WTC11 (cell line): Measurements from ENCODE around the gene RABGGTA. TPM values are rescaled to one million over a fixed set of nuclear protein-coding genes. Genes with fewer than 3 reads are reported as not detected.

Experiments used
- ATAC-seq: fragments of 200-7000 bp; cut with Tn5 transposase; 2 replicates; pipeline ENCODE4 v1.10.0; 2021; ENCODE audit warnings: mild to moderate bottlenecking, moderate library complexity
- CTCF ChIA-PET: fragments of 300-600 bp; sonication (Branson Sonifier 250); formaldehyde crosslinking; loops from one replicate; lab custom pipeline; 2021; ENCODE audit warnings: antibody characterized with exemption; lab: Charles Lee
- POLR2A ChIA-PET: fragments of 350-600 bp; sonication (Branson Sonifier 250); formaldehyde crosslinking; loops from one replicate; lab custom pipeline; 2021; ENCODE audit warnings: antibody characterized with exemption; lab: Charles Lee
- DNase-seq: peaks from one replicate; pipeline ENCODE4 v3.0.0; 2021; ENCODE audit warnings: low spot score
- H3K27ac Mint-ChIP-seq: 2 replicates; pipeline ENCODE4 v1.8.0; 2021; ENCODE audit warnings: mixed read lengths
- H3K27me3 Mint-ChIP-seq: 2 replicates; pipeline ENCODE4 v1.8.0; 2021; ENCODE audit warnings: low read depth, mild to moderate bottlenecking, moderate library complexity, mixed read lengths
- H3K36me3 Mint-ChIP-seq: 2 replicates; pipeline ENCODE4 v1.8.0; 2021; ENCODE audit warnings: mixed read lengths
- H3K4me1 Mint-ChIP-seq: 2 replicates; pipeline ENCODE4 v1.8.0; 2022; ENCODE audit warnings: mixed read lengths
- H3K4me3 Mint-ChIP-seq: 2 replicates; pipeline ENCODE4 v1.8.0; 2021; ENCODE audit warnings: mild to moderate bottlenecking, moderate library complexity, mixed read lengths
- H3K9me3 Mint-ChIP-seq: 2 replicates; pipeline ENCODE4 v1.8.0; 2021; ENCODE audit warnings: mixed read lengths
- CREM ChIP-seq: sonication (generic); formaldehyde crosslinking; IDR thresholded peaks from 2 replicates; pipeline ENCODE4 v1.8.1; 2022; ENCODE audit warnings: mild to moderate bottlenecking, missing genetic modification reagents, moderate library complexity
- ETV6 ChIP-seq: sonication (generic); formaldehyde crosslinking; IDR thresholded peaks from 2 replicates; pipeline ENCODE4 v1.8.1; 2022; ENCODE audit warnings: mild to moderate bottlenecking, missing genetic modification reagents
- FOXP1 ChIP-seq: sonication (generic); formaldehyde crosslinking; IDR thresholded peaks from 2 replicates; pipeline ENCODE4 v1.8.0; 2022; ENCODE audit warnings: missing genetic modification reagents, mild to moderate bottlenecking, moderate library complexity, borderline replicate concordance
- MYBL2 ChIP-seq: sonication (generic); formaldehyde crosslinking; IDR thresholded peaks from 2 replicates; pipeline ENCODE4 v1.8.1; 2023; ENCODE audit warnings: mild to moderate bottlenecking, moderate library complexity, missing genetic modification reagents
- NFATC4 ChIP-seq: fragments of 250-450 bp; sonication (Bioruptor Pico); IDR thresholded peaks from 2 replicates; pipeline ENCODE4 v1.9.0; 2021; ENCODE audit warnings: mild to moderate bottlenecking
- NR2C2 ChIP-seq: sonication (generic); formaldehyde crosslinking; IDR thresholded peaks from 2 replicates; pipeline ENCODE4 v1.8.0; 2022; ENCODE audit warnings: mild to moderate bottlenecking, missing genetic modification reagents
- NR3C1 ChIP-seq: sonication (generic); formaldehyde crosslinking; conservative IDR thresholded peaks from 2 replicates; pipeline ENCODE4 v1.8.1; 2023; ENCODE audit warnings: low read depth, mild to moderate bottlenecking, missing genetic modification reagents
- PRRX2 ChIP-seq: fragments of 250-450 bp; sonication (Bioruptor Pico); IDR thresholded peaks from 2 replicates; pipeline ENCODE4 v1.8.0; 2021; ENCODE audit warnings: mild to moderate bottlenecking
- SOX15 ChIP-seq: fragments of 250-450 bp; sonication (Bioruptor Pico); IDR thresholded peaks from 2 replicates; pipeline ENCODE4 v1.9.0; 2021; ENCODE audit warnings: mild to moderate bottlenecking
- SP1 ChIP-seq: sonication (generic); formaldehyde crosslinking; conservative IDR thresholded peaks from 2 replicates; pipeline ENCODE4 v1.8.1; 2022; ENCODE audit warnings: missing genetic modification reagents
- TEAD4 ChIP-seq: sonication (generic); formaldehyde crosslinking; IDR thresholded peaks from 2 replicates; pipeline ENCODE4 v1.8.0; 2022; ENCODE audit warnings: mild to moderate bottlenecking, missing genetic modification reagents
- TP53 ChIP-seq: sonication (generic); formaldehyde crosslinking; IDR thresholded peaks from 2 replicates; pipeline ENCODE4 v1.8.1; 2023; ENCODE audit warnings: mild to moderate bottlenecking, missing genetic modification reagents
- ZNF263 ChIP-seq: sonication (generic); formaldehyde crosslinking; IDR thresholded peaks from 2 replicates; pipeline ENCODE4 v1.8.1; 2022; ENCODE audit warnings: low read depth, mild to moderate bottlenecking, moderate library complexity, missing genetic modification reagents
- ZNF396 ChIP-seq: fragments of 250-450 bp; sonication (Bioruptor Pico); IDR thresholded peaks from 2 replicates; pipeline ENCODE4 v1.8.0; 2021; ENCODE audit warnings: mild to moderate bottlenecking, moderate library complexity, borderline replicate concordance
- ZNF416 ChIP-seq: fragments of 250-450 bp; sonication (Bioruptor Pico); IDR thresholded peaks from 2 replicates; pipeline ENCODE4 v1.9.0; 2021; ENCODE audit warnings: mild to moderate bottlenecking, inconsistent platforms
- total RNA-seq: library from RNA; stranded (reverse); gene quantifications from 3 replicates; pipeline ENCODE4 v1.2.3, GENCODE V29; 2021
- TF ChIP-seq, protein P1 (sequence below): fragments of 200-600 bp; IDR thresholded peaks from 2 replicates; pipeline ENCODE4 v1.8.0; 2022; ENCODE audit warnings: antibody characterized with exemption
- TF ChIP-seq, protein P2 (sequence below): fragments of 250-450 bp; sonication (Bioruptor Pico); conservative IDR thresholded peaks from 2 replicates; pipeline ENCODE4 v1.9.0; 2021; ENCODE audit warnings: mild to moderate bottlenecking
- TF ChIP-seq, protein P3 (sequence below): sonication (generic); formaldehyde crosslinking; IDR thresholded peaks from 2 replicates; pipeline ENCODE4 v1.8.1; 2023; ENCODE audit warnings: mild to moderate bottlenecking, missing genetic modification reagents
- TF ChIP-seq, protein P4 (sequence below): sonication (generic); formaldehyde crosslinking; IDR thresholded peaks from 2 replicates; pipeline ENCODE4 v1.8.1; 2023; ENCODE audit warnings: mild to moderate bottlenecking, missing genetic modification reagents
- TF ChIP-seq, protein P5 (sequence below): sonication (generic); formaldehyde crosslinking; IDR thresholded peaks from 2 replicates; pipeline ENCODE4 v1.8.0; 2022; ENCODE audit warnings: mild to moderate bottlenecking, missing genetic modification reagents

The RABGGTA gene
- total RNA-seq, 1 experiment from 2014 or later: 27.1 TPM

DNA sequence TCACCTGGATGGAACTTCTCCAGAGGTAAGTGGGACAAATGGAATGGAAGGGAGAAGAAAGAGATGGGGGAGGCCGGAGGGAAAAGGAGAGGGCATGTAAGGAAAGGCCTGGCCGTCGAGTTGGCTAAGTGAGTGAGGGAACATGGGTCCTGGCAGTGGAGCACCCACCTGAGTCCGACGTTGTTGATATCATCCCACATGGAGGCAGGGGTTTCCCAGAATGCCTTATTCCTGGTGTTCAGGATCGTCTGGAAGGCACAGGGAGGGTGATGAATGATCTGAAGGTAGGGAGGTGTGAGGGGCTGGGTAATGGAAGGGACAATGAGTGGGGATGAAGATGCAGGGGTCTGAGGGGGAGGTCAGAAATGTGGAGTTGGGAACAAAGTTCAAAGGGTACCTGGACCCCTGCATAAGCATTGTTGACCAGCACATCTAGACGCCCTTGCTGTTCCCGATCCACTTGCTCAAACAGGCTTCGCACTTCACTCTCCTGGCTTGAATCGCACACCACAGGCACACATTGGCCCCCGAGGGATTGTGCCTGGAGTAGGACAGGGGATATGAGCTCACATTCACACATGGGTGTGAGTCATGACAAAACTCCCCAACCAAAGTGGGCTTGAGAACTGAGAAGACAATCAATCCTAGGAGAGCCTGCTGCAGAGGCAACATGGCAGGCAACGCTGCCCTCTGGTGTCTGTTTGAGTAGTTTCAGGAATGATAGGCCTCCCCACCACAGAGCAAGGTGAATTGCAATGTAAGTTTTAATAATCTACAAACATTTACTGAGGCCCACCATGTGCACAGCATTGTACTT, 25.2 kb upstream of the RABGGTA start:
- H3K36me3 Mint-ChIP-seq: peaks cover 2% of the 10 kb centered on the region
- no peak overlapping the region for H3K4me3 Mint-ChIP-seq
- TF ChIP-seq TEAD4 (CRISPR knock-in tag): no peak
- TF ChIP-seq, protein P1, sequence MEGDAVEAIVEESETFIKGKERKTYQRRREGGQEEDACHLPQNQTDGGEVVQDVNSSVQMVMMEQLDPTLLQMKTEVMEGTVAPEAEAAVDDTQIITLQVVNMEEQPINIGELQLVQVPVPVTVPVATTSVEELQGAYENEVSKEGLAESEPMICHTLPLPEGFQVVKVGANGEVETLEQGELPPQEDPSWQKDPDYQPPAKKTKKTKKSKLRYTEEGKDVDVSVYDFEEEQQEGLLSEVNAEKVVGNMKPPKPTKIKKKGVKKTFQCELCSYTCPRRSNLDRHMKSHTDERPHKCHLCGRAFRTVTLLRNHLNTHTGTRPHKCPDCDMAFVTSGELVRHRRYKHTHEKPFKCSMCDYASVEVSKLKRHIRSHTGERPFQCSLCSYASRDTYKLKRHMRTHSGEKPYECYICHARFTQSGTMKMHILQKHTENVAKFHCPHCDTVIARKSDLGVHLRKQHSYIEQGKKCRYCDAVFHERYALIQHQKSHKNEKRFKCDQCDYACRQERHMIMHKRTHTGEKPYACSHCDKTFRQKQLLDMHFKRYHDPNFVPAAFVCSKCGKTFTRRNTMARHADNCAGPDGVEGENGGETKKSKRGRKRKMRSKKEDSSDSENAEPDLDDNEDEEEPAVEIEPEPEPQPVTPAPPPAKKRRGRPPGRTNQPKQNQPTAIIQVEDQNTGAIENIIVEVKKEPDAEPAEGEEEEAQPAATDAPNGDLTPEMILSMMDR: peak; percentile 49; the same call in 1 of the 2 replicates
- CTCF ChIA-PET: interaction anchor here (0.8 to 8.2 kb wide), 20 partner anchors 8 to 245 kb away, joined by 3 to 165 read pairs (median 13); partner anchors contain the start of genes CARMIL3, CIDEB, LTB4R and LTB4R2
- peaks cover 19% of the 10 kb centered on the region for H3K4me1 Mint-ChIP-seq
- 0 out of 2 replicates have a peak, but pooled peaks cover 3% of the 10 kb centered on the region for H3K27me3 Mint-ChIP-seq
- POLR2A ChIA-PET: interaction anchor here (0.6 to 3.6 kb wide), 4 partner anchors 25 to 101 kb away, joined by 3 to 13 read pairs (median 3); partner anchors contain the start of genes CHMP4A, RABGGTA, TINF2 and TM9SF1
- peak; percentile 56 for ATAC-seq
- DNase-seq: peak; percentile 54
- H3K9me3 Mint-ChIP-seq: no peaks in the 10 kb centered on the region
- H3K27ac Mint-ChIP-seq: no peak overlapping the region; the same call in 1 of the 2 replicates

DNA sequence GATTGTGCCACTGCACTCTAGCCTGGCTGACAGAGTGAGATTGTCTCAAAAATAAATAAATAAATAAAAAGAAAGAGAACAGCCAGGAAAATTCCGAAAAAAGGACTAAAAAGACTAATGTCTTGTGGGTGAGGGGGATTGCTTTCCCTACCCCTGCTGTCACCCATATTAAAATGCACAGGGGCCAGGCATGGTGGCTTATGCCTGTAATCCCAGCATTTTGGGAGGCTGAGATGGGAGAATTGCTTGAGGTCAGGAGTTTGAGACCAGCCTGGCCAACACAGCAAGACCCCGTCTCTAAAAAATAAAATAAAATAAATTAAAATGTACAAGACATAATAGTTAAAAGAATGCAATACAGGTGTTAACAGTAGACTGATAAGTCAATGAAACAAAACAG, 22.1 kb upstream of the RABGGTA start:
- Mint-ChIP-seq H3K4me1 (peaks cover 6% of the 10 kb centered on the region), H3K27me3 (no peaks in the 10 kb centered on the region), H3K4me3 (no peak overlapping the region), H3K36me3 (no peaks in the 10 kb centered on the region; the same call in none of the 2 replicates), H3K9me3 (no peaks in the 10 kb centered on the region), H3K27ac (no peak overlapping the region)
- CTCF ChIA-PET: interaction anchor here (0.8 to 2.3 kb wide), 2 partner anchors 15 to 40 kb away, joined by 4 to 8 read pairs; partner anchors contain the start of gene CIDEB
- ATAC-seq (no peak), DNase-seq (no peak)
- TF ChIP-seq ZNF263 (CRISPR knock-in tag) (no peak), CREM (no peak), ZNF396 (CRISPR knock-in tag) (no peak), PRRX2 (CRISPR knock-in tag) (no peak), MYBL2 (CRISPR knock-in tag) (no peak), SP1 (no peak), NR3C1 (no peak), NR2C2 (CRISPR knock-in tag) (no peak), SOX15 (CRISPR knock-in tag) (no peak), ZNF416 (CRISPR knock-in tag) (no peak), NFATC4 (CRISPR knock-in tag) (no peak), TP53 (CRISPR knock-in tag) (no peak), FOXP1 (CRISPR knock-in tag) (no peak), ETV6 (no peak)
- TF ChIP-seq, protein P2, sequence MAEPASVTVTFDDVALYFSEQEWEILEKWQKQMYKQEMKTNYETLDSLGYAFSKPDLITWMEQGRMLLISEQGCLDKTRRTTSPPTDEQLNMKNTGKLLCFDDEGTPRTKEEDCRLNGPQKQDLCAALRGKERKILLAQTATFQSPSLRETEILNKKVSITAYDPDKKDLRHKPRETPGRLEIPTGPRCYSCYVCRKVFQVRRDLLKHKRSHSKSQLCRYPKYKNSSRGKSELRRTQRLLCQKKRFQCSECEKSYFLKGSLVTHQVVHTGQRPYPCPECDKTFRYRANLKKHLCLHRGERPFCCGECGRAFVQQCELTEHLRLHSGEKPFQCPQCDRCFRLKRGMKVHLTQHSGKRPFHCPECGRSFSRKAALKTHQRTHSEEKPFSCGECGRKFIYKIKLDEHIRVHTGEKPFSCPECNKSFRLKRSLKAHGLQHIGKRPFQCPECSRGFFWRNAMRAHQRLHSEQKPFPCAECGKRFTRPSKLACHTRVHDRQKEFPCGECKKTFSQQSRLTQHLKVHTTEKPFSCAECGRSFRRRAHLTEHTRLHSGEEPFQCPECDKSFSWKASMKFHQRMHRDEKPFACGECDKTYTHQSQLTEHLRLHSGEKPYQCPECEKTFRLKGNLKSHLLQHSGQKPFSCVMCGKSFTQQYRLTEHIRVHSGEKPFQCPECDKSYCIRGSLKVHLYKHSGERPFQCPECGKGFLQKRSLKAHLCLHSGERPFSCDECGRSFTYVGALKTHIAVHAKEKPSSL (CRISPR knock-in tag): no peak
- TF ChIP-seq, protein P3, sequence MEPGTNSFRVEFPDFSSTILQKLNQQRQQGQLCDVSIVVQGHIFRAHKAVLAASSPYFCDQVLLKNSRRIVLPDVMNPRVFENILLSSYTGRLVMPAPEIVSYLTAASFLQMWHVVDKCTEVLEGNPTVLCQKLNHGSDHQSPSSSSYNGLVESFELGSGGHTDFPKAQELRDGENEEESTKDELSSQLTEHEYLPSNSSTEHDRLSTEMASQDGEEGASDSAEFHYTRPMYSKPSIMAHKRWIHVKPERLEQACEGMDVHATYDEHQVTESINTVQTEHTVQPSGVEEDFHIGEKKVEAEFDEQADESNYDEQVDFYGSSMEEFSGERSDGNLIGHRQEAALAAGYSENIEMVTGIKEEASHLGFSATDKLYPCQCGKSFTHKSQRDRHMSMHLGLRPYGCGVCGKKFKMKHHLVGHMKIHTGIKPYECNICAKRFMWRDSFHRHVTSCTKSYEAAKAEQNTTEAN (CRISPR knock-in tag): no peak
- TF ChIP-seq, protein P4, sequence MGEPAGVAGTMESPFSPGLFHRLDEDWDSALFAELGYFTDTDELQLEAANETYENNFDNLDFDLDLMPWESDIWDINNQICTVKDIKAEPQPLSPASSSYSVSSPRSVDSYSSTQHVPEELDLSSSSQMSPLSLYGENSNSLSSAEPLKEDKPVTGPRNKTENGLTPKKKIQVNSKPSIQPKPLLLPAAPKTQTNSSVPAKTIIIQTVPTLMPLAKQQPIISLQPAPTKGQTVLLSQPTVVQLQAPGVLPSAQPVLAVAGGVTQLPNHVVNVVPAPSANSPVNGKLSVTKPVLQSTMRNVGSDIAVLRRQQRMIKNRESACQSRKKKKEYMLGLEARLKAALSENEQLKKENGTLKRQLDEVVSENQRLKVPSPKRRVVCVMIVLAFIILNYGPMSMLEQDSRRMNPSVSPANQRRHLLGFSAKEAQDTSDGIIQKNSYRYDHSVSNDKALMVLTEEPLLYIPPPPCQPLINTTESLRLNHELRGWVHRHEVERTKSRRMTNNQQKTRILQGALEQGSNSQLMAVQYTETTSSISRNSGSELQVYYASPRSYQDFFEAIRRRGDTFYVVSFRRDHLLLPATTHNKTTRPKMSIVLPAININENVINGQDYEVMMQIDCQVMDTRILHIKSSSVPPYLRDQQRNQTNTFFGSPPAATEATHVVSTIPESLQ (CRISPR knock-in tag): no peak
- TF ChIP-seq, protein P5, sequence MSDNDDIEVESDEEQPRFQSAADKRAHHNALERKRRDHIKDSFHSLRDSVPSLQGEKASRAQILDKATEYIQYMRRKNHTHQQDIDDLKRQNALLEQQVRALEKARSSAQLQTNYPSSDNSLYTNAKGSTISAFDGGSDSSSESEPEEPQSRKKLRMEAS: no peak
- POLR2A ChIA-PET: no interaction called here
